ENCODE results near the gene ATG5.

Gene ATG5

DNA sequence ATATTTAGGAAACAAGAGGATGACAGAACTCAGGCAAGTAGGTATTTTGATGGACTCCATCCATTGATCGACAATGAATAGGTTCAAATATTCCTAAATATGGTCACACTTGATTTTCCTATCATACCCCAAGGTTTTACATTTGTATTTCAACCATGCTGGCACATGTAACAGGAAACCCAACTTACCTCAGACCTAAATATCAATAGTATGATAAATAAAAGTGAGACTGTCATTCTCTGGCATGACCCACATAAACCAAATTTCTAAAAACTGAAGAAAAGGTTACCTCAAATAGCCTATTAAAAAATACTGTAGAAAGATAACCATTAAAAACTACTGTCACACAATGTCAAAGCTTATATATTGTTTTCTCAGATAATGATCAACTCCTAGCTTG lies 142.1 kb downstream of the ATG5 start:
- DNase-seq (ENCODE audit: low read depth) = no peak
- no peak overlapping the region for H3K4me3 ChIP-seq (ENCODE audit: low read depth, low read length)
- TF ChIP-seq, protein P1, sequence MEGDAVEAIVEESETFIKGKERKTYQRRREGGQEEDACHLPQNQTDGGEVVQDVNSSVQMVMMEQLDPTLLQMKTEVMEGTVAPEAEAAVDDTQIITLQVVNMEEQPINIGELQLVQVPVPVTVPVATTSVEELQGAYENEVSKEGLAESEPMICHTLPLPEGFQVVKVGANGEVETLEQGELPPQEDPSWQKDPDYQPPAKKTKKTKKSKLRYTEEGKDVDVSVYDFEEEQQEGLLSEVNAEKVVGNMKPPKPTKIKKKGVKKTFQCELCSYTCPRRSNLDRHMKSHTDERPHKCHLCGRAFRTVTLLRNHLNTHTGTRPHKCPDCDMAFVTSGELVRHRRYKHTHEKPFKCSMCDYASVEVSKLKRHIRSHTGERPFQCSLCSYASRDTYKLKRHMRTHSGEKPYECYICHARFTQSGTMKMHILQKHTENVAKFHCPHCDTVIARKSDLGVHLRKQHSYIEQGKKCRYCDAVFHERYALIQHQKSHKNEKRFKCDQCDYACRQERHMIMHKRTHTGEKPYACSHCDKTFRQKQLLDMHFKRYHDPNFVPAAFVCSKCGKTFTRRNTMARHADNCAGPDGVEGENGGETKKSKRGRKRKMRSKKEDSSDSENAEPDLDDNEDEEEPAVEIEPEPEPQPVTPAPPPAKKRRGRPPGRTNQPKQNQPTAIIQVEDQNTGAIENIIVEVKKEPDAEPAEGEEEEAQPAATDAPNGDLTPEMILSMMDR (conservative IDR thresholded peaks at IDR 0.05; ENCODE audit: low read depth, low read length) = no peak

DNA sequence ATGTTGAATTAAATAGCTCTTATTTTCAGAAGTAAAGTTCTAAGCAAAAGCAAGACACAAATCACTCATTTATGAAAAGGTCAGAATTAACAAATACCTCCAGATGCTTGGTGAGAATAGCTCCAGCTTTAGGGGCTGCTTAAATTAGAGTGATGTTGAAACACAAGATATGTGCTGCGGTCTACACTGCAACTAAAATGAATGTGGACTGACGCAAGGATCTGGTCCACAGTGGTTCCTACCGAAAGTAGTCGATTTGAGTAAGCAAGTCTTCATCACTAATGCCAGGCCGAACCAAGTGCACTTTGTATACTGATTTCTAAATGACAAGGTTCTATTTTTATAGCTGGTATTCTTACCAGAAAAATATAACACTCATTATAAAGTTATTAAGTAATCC lies 143.1 kb downstream of the ATG5 start:
- H3K4me3 ChIP-seq (ENCODE audit: low read depth, low read length) = no peak overlapping the region
- TF ChIP-seq, protein P1 (conservative IDR thresholded peaks at IDR 0.05; ENCODE audit: low read depth, low read length) = no peak
- DNase-seq (ENCODE audit: low read depth) = no peak

DNA sequence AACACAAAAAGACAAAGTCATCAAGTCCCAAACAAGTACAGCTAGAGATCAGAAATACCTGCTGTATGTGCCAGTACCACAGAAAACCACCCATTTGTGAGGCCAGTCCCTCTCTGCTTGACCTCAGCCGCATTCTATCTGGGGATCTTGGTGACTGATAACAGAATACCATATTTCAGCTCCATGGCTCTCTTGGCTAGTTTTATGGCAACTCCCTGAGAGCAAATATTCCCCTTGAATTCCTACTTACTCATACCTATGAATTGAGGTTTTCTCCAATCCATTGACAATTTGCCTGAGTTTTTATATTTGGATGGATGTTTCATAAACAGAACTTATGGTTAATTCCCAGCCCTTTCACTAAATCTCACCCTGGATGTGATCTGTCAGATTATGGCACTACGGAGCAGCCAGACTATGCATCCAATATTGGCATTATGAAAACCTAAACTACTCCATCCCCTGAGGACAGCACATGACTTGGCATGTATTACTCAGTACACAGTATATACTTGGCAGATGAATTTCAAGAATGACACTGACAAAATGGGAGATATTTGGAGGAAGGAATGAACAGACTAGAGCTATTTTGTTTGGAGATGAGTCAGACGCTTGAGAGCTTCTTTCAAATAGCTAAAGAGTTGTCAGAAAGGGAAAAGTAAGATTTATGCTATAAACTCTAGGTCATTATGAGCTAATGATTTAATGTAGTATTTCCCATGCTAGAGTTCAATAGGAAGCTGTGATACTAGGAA lies 143.7 kb downstream of the ATG5 start:
- no peak overlapping the region for H3K4me3 ChIP-seq (ENCODE audit: low read depth, low read length)
- DNase-seq (ENCODE audit: low read depth) = peak; percentile 81
- TF ChIP-seq, protein P1 (conservative IDR thresholded peaks at IDR 0.05; ENCODE audit: low read depth, low read length) = no peak

GRCh38 chr6:106180208-106180607 lies 145.4 kb downstream of the ATG5 start:
- DNase-seq (ENCODE audit: low read depth) = no peak
- TF ChIP-seq, protein P1 (conservative IDR thresholded peaks at IDR 0.05; ENCODE audit: low read depth, low read length) = no peak
- no peak overlapping the region for H3K4me3 ChIP-seq (ENCODE audit: low read depth, low read length)

- no peak overlapping the region for H3K4me3 ChIP-seq (ENCODE audit: low read depth, low read length)
- no peak for DNase-seq (ENCODE audit: low read depth)
- TF ChIP-seq, protein P1 (conservative IDR thresholded peaks at IDR 0.05; ENCODE audit: low read depth, low read length) = no peak
These were observed 146.7 kb downstream of the ATG5 start for GRCh38 chr6:106178900-106179299.

DNA sequence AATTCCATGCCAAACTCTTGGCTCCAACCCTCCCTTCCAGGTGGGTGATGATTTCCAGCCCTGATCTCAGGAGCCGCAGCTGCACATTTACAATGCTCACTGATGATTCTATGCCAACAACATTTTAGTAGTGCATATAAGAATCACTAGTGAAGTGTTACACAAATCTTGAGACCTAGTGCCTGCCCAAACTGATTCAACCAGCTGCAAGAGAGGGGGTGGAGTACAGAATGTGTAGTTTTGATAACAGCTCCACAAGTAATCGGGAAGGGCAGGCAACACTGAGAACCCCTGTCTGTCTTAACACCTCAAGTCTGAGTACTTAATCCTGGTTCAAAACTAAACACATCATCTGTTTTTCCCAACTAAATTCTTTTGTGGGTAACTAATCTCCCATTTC lies 147.8 kb downstream of the ATG5 start:
- DNase-seq (ENCODE audit: low read depth) = no peak
- TF ChIP-seq, protein P1 (conservative IDR thresholded peaks at IDR 0.05; ENCODE audit: low read depth, low read length) = no peak
- no peak overlapping the region for H3K4me3 ChIP-seq (ENCODE audit: low read depth, low read length)

Data from choroid plexus epithelial cell (primary cell).